Sigmoid colon (tissue), 4 donors: ENCODE results near the gene C1orf122.

Experiments
- CTCF ChIP-seq, 4 experiments: fragments of 450-650 bp in 3 of 4; fragments of 200-600 bp in 1 of 4; IDR thresholded peaks; one replicate each; pipeline ENCODE4 v1.5.1; 2016 to 2019; ENCODE audit warnings: antibody characterized with exemption in 4 of 4, mild to moderate bottlenecking in 3 of 4, moderate library complexity in 2 of 4
- EP300 ChIP-seq, 4 donors: sonication (generic); formaldehyde crosslinking; IDR thresholded peaks; one replicate each; pipeline ENCODE4 v1.6.1; 2017; ENCODE audit warnings: antibody characterized with exemption in 4 of 4
- POLR2A ChIP-seq, 2 donors: fragments of 450-650 bp; IDR thresholded peaks; one replicate each; pipeline ENCODE4 v1.6.1; 2016; ENCODE audit warnings: antibody characterized with exemption in 2 of 2, mild to moderate bottlenecking in 2 of 2, moderate library complexity in 2 of 2
- POLR2AphosphoS5 ChIP-seq, 4 donors: sonication (generic); formaldehyde crosslinking; IDR thresholded peaks; one replicate each; pipeline ENCODE4 v1.6.1; 2017; ENCODE audit warnings: antibody characterized with exemption in 4 of 4

GRCh38 chr1:37761416-37762095 lies 46.0 kb upstream of the C1orf122 start:
- TF ChIP-seq POLR2A (IDR thresholded peaks at IDR 0.05) (no peak), CTCF (IDR thresholded peaks at IDR 0.05) (no peak), EP300 (IDR thresholded peaks at IDR 0.05) (no peak), POLR2AphosphoS5 (IDR thresholded peaks at IDR 0.05) (no peak)
